ENCODE results near the gene CERT1.

CERT1 gene

DNA sequence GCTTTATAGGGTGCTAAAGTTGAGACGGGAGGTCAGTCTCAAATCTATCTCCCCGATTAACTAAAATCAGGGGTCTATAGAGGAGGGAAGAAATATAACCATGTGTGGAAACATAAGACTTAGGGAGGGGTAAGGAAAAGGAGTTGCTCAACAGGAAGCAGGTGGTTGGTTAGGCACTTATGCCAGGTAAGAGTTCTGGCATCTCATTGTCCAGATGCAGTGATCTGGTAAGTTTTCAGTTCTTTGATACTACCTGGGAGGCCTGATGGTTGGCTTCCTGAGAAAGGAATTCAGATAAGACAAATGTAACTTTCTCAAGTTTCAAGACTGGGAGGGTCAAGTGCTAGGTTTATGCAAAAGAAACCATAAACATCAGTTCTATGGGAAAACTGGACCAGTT is 47.7 kb downstream of the CERT1 start:
- TF ChIP-seq, protein P1, sequence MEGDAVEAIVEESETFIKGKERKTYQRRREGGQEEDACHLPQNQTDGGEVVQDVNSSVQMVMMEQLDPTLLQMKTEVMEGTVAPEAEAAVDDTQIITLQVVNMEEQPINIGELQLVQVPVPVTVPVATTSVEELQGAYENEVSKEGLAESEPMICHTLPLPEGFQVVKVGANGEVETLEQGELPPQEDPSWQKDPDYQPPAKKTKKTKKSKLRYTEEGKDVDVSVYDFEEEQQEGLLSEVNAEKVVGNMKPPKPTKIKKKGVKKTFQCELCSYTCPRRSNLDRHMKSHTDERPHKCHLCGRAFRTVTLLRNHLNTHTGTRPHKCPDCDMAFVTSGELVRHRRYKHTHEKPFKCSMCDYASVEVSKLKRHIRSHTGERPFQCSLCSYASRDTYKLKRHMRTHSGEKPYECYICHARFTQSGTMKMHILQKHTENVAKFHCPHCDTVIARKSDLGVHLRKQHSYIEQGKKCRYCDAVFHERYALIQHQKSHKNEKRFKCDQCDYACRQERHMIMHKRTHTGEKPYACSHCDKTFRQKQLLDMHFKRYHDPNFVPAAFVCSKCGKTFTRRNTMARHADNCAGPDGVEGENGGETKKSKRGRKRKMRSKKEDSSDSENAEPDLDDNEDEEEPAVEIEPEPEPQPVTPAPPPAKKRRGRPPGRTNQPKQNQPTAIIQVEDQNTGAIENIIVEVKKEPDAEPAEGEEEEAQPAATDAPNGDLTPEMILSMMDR (IDR thresholded peaks at IDR 0.05; ENCODE audit: low read depth, low read length), result no peak
- no peak overlapping the region for H3K4me3 ChIP-seq (ENCODE audit: low read depth, low read length)

DNA sequence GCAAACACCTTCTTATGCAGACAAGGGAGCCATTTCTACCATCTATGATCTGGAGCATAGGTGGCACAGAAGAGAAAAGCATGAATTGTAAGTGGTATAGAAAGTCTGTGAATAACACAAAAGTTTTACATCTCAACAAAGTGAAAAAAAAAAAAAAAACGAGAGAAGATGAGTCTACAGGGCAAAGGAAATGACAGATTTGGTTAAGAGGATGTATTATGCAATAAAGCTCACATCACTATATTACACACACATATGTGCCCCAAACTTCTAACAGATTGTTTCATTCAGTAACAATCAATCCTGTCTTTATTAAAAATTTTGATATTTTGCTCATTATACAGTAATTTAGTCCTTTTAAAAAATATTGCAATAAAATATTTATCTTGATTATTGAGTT is 49.8 kb downstream of the CERT1 start:
- TF ChIP-seq, protein P1 (IDR thresholded peaks at IDR 0.05; ENCODE audit: low read depth, low read length), result no peak
- H3K4me3 ChIP-seq (ENCODE audit: low read depth, low read length), result no peak overlapping the region

- TF ChIP-seq, protein P1 (IDR thresholded peaks at IDR 0.05; ENCODE audit: low read depth, low read length), result no peak
- H3K4me3 ChIP-seq (ENCODE audit: low read depth, low read length), result no peak overlapping the region
These were observed 50.4 kb downstream of the CERT1 start for GRCh38 chr5:75460942-75461610.

DNA sequence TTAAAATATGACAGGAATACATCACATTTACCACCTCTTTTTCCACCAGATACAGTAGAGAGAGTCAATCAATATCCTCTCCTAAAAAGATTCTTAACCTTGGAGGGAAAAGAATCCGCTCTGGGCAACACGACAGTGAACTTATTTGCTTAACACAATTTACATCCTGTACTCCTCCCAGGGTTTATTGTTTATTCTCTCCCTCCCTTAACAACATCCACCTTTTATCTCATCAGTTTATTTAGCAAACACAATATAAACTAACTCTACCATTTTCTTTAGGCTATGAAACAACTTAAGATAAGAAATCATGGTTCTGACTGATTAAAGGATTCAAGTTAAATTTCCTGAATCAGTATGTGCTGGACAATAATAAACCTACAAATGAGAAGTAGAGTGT is 50.9 kb downstream of the CERT1 start:
- TF ChIP-seq, protein P1 (IDR thresholded peaks at IDR 0.05; ENCODE audit: low read depth, low read length), result no peak
- H3K4me3 ChIP-seq (ENCODE audit: low read depth, low read length), result no peak overlapping the region

DNA sequence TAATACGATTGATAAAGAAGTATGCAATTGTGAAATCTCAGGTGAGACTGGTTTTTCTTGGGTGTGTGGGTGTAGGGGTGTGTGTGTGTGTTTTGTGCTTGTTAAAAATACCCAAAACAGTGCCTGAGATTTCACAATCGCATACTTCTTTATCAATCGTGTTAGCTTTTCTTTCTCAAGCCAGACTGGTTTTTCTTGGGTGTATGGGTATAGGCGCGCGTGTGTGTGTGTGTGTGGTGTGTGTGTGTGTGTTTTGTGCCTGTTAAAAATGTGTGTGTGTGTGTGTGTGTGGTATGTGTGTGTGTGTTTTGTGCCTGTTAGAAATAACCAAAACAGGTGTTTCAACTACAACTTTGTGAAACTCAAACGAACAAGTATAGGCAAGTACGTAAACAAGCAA is 53.7 kb downstream of the CERT1 start:
- TF ChIP-seq, protein P1 (IDR thresholded peaks at IDR 0.05; ENCODE audit: low read depth, low read length), result no peak
- no peak overlapping the region for H3K4me3 ChIP-seq (ENCODE audit: low read depth, low read length)

DNA sequence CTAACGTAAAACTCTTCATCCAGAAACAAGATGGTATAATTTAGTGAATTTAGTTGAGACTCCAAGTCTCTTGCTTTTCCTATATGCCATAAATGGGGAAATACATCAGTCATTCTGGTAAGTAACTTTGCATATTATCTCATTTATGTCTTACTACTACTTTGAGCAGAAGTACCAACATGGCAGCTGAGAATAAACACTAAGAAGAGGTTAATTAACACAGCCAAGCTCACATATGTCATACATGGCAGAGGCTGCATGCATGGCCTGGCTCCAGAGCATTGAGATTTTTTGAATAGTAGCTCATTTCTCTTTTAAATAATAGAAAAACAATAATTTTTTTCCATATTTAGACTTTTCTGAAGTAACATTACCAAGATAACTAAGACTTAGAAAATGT is 54.3 kb downstream of the CERT1 start:
- no peak overlapping the region for H3K4me3 ChIP-seq (ENCODE audit: low read depth, low read length)
- TF ChIP-seq, protein P1 (IDR thresholded peaks at IDR 0.05; ENCODE audit: low read depth, low read length), result no peak

DNA sequence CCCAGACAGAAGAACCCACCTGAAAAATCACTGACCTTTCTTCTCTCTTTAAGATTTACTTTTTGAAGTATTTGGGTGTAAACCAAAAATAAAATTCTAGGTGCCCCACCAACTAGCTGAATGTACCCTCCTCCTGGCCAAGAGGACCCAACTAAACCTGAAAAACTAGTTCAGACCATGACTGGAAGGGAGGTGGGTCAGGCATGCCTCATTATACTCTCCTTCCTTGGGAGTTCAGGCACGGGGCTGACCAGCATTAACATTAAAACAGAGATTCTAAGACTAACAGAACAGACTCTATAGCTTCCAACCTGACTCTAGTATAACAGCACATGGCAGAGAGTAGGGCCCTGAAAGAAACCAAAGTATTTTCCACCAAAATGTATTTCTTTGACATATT is 61.4 kb downstream of the CERT1 start:
- no peak overlapping the region for H3K4me3 ChIP-seq (ENCODE audit: low read depth, low read length)
- TF ChIP-seq, protein P1 (IDR thresholded peaks at IDR 0.05; ENCODE audit: low read depth, low read length), result no peak

Data from WI38 (cell line).